OCI-LY1 (cell line): ENCODE data around the gene EHD1.

ENCODE experiments used
- H2AFZ ChIP-seq: fragments of 200-600 bp; sonication (generic), shearing (Covaris generic); 2 replicates; pipeline ENCODE4 v1.6.0; 2014; ENCODE audit warnings: antibody characterized with exemption, mild to moderate bottlenecking, low read length
- H3F3A ChIP-seq: fragments of 200-600 bp; sonication (generic), shearing (Covaris generic); 2 replicates; pipeline ENCODE4 v1.6.0; 2014; ENCODE audit warnings: mild to moderate bottlenecking, antibody characterized with exemption, low read length, moderate library complexity; ENCODE audit not compliant: insufficient read depth
- H3K27ac ChIP-seq: fragments of 200-600 bp; sonication (generic); 2 replicates; pipeline ENCODE4 v1.5.1; 2014; ENCODE audit warnings: low read length, mixed run types, mild to moderate bottlenecking, low read depth; ENCODE audit not compliant: poor library complexity, severe bottlenecking
- H3K27me3 ChIP-seq: fragments of 200-600 bp; sonication (generic); 2 replicates; pipeline ENCODE4 v1.6.0; 2014; ENCODE audit warnings: antibody characterized with exemption, mild to moderate bottlenecking, low read length, moderate library complexity; ENCODE audit not compliant: insufficient read depth
- H3K36me3 ChIP-seq: fragments of 200-600 bp; sonication (generic); 2 replicates; pipeline ENCODE4 v1.6.1; 2014; ENCODE audit warnings: mild to moderate bottlenecking, antibody characterized with exemption, low read length, moderate library complexity, mixed read lengths; ENCODE audit not compliant: insufficient read depth
- H3K4me1 ChIP-seq: fragments of 200-600 bp; sonication (generic); 2 replicates; pipeline ENCODE4 v1.5.1; 2014; ENCODE audit warnings: mild to moderate bottlenecking, low read length, moderate library complexity; ENCODE audit not compliant: insufficient read depth, severe bottlenecking
- H3K4me2 ChIP-seq: fragments of 200-600 bp; sonication (generic), shearing (Covaris generic); 2 replicates; pipeline ENCODE4 v1.6.1; 2014; ENCODE audit warnings: low read length
- H3K4me3 ChIP-seq: fragments of 200-600 bp; sonication (generic); 2 replicates; pipeline ENCODE4 v1.5.1; 2014; ENCODE audit warnings: low read length, low read depth, mild to moderate bottlenecking, mixed read lengths; ENCODE audit not compliant: poor library complexity, severe bottlenecking
- H3K79me2 ChIP-seq: fragments of 200-600 bp; shearing (Covaris generic); 2 replicates; pipeline ENCODE4 v1.6.1; 2016; ENCODE audit warnings: mixed run types, low read length, mixed read lengths; ENCODE audit not compliant: insufficient read depth
- H3K9ac ChIP-seq: fragments of 200-600 bp; sonication (generic), shearing (Covaris generic); 2 replicates; pipeline ENCODE4 v1.6.1; 2014; ENCODE audit warnings: mild to moderate bottlenecking, low read length, mixed read lengths
- H3K9me2 ChIP-seq: fragments of 200-600 bp; sonication (generic), shearing (Covaris generic); 2 replicates; pipeline ENCODE4 v1.6.1; 2014; ENCODE audit warnings: low read depth, mild to moderate bottlenecking, low read length, mixed read lengths
- H3K9me3 ChIP-seq: fragments of 200-600 bp; shearing (Covaris generic); 2 replicates; pipeline ENCODE4 v1.6.1; 2014; ENCODE audit warnings: low read length, mixed read lengths
- H4K20me1 ChIP-seq: fragments of 200-600 bp; sonication (generic), shearing (Covaris generic); 2 replicates; pipeline ENCODE4 v1.6.0; 2016; ENCODE audit warnings: mild to moderate bottlenecking, low read length; ENCODE audit not compliant: insufficient read depth
- CTCF ChIP-seq: fragments of 200-600 bp; sonication (generic), shearing (Covaris generic); IDR thresholded peaks from 2 replicates; pipeline ENCODE4 v1.5.1; 2017; ENCODE audit warnings: mild to moderate bottlenecking, antibody characterized with exemption, low read length, moderate library complexity, mixed read lengths
- EZH2 ChIP-seq: fragments of 200-600 bp; sonication (generic), shearing (Covaris generic); IDR thresholded peaks from 2 replicates; pipeline ENCODE4 v1.8.0; 2017; ENCODE audit warnings: borderline replicate concordance, mixed run types, mild to moderate bottlenecking, antibody characterized with exemption, low read length, moderate library complexity, mixed read lengths

The EHD1 gene

DNA sequence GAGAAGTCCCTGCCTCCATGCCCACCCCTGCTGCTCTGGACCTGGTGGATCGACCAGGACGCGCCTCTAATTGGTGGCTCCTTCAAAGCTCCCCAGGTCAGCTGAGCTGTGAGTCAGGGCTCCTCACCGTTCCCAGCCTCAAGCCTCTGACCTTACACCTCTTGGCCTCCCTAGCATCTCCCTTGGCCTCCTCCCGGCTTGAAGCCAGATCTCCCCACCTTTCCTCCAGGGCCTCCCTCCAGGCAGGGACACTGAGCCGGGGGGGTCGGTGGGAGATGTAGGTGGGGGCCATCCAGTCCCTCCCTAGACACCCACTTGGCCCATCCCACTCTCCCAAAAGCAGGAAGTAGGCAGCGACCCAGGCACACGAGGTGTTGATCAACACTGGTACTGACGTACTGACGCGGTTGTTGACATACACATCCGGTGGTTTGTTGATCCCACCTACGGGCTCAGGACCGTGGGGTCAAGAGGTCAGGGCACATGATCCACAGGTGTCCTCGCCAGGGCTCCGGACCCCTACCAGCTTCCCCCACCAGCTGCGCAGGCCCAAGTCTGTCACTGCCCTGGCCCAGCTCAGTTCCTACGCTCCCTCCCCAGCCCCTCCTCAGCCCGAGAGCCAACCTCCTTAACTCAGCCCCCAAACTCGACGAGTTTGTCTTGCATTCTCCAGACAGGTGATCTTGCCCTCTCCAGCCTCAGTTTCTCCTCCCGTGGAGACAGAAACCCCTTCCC lies 37.8 kb upstream of the EHD1 start:
- peak overlapping the region; percentile 95 for H3K9ac ChIP-seq
- peak overlapping the region; percentile 62 for H3K27ac ChIP-seq
- no peaks in the 10 kb centered on the region for H4K20me1 ChIP-seq
- peaks cover 14% of the 10 kb centered on the region for H3K36me3 ChIP-seq
- H2AFZ ChIP-seq: no peak overlapping the region
- H3K4me3 ChIP-seq: peak overlapping the region; percentile 89
- H3K27me3 ChIP-seq: no peaks in the 10 kb centered on the region
- H3K4me2 ChIP-seq: peak overlapping the region; percentile 96
- TF ChIP-seq EZH2 (no peak), CTCF (no peak)
- H3K9me2 ChIP-seq: no peaks in the 10 kb centered on the region
- no peaks in the 10 kb centered on the region for H3K9me3 ChIP-seq
- H3F3A ChIP-seq: no peaks in the 10 kb centered on the region
- H3K4me1 ChIP-seq: peaks cover 38% of the 10 kb centered on the region
- H3K79me2 ChIP-seq: no peaks in the 10 kb centered on the region

DNA sequence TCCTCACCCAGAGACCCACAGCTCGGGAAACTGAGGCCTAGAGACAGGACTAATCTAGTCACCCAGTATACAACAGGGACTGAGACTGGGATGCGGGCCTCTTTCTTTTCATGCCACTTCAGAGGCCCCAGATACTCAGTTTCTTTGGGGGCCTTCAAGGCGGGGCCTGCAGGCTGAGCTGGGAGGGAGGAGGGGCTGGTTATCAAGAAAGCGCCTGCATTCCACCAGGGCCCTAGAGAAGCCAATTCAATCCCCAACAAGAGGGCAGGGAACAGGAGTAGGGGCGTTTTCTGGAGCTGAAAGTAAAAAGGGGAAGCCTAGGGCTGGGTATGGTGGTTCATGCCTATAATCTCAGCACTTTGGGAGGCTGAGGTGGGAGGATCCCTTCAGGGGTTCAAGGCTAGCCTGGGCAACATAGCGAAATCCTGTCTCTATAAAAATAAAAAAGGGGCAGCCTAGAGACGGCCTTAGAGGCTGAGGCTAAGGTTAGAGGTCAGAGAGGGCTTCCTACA lies 37.0 kb upstream of the EHD1 start:
- Histone ChIP-seq H3K9me2 (no peaks in the 10 kb centered on the region), H3K4me3 (peak overlapping the region; percentile 89), H3K27ac (peak overlapping the region; percentile 62), H3K4me2 (peak overlapping the region; percentile 96), H3K36me3 (peaks cover 22% of the 10 kb centered on the region), H3K9ac (peak overlapping the region; percentile 95), H3K27me3 (no peaks in the 10 kb centered on the region), H3K4me1 (peaks cover 38% of the 10 kb centered on the region), H3F3A (no peaks in the 10 kb centered on the region), H4K20me1 (no peaks in the 10 kb centered on the region), H2AFZ (no peak overlapping the region), H3K79me2 (no peaks in the 10 kb centered on the region), H3K9me3 (no peaks in the 10 kb centered on the region)
- TF ChIP-seq EZH2: no peak
- TF ChIP-seq CTCF: no peak

- Histone ChIP-seq H3K9me3 (no peaks in the 10 kb centered on the region), H3K4me3 (no peak overlapping the region), H3K27ac (no peak overlapping the region), H4K20me1 (no peaks in the 10 kb centered on the region), H3F3A (no peaks in the 10 kb centered on the region), H3K27me3 (no peaks in the 10 kb centered on the region), H2AFZ (no peak overlapping the region), H3K4me2 (no peak overlapping the region), H3K79me2 (no peaks in the 10 kb centered on the region), H3K36me3 (peaks cover 35% of the 10 kb centered on the region), H3K4me1 (peaks cover 33% of the 10 kb centered on the region), H3K9me2 (no peaks in the 10 kb centered on the region), H3K9ac (no peak overlapping the region)
- TF ChIP-seq EZH2 (no peak), CTCF (no peak)
Observed at GRCh38 chr11:64914123-64914522, 35.7 kb upstream of the EHD1 start.
